Measurements from ENCODE around the gene PUM2. TPM values are rescaled to one million over a fixed set of nuclear protein-coding genes. Genes with fewer than 3 reads are reported as not detected.
"Not testable (repeated sequence)": the region's sequence is repeated elsewhere in the genome, so short reads cannot be mapped to it uniquely, and the experiment has no call there.

PUM2 gene
- total RNA-seq, 1 donor from 2014 or later, result 55.0 TPM

DNA sequence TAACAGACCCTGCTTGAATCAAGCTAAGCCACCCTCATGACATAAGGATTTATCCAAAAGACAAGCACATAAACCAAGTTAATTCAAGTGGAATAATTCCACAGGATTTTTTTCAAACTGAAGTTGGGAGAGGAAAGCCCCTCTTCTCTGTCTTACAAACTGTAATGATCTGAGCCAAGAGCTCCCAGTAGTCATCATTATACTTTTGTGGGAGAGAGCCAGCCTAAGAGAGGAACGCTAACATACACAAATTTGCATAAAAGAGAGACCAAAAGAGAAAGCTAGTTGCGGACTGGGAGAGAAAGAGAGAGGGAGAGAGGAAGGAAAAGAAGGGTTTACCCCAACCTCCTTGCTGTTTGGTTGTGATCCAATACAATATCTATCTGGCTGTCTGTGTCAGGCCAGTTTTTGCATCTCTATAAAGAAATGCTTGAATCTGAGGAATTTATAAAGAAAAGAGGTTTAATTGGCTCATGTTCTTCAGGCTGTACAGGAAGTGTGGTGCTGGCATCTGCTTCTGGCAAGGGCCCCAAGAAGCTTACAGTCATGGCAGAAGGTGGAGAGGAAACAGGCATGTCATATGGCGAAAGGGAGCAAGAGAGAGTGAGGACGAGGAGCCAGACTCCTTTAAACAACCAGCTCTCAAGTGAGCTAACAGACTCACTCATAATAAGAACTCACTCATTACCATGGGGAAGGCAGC is 20.8 kb upstream of the PUM2 start:
- DNase-seq (ENCODE audit: extremely low read depth, low read depth, low spot score), result no peak

DNA sequence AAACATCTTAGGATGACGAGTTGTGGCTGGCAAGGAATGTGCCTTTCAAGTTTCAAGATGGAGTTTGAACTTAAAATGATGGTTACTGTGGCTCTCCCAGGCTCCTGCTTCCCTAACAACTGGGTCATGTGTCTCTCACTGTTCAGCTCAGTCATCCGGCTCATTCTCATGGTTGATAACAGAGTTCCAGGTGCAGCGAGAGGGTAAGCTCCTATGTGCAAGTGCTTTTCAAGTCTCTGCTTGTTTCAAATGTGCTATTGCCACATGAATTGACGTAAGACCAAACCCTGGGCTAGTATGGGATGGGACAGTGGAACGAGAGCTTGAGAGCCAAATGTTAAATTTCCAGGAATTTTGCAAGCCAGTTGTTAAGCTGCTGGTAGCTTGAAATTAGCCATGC is 19.5 kb upstream of the PUM2 start:
- no peak for DNase-seq (ENCODE audit: extremely low read depth, low read depth, low spot score)

DNA sequence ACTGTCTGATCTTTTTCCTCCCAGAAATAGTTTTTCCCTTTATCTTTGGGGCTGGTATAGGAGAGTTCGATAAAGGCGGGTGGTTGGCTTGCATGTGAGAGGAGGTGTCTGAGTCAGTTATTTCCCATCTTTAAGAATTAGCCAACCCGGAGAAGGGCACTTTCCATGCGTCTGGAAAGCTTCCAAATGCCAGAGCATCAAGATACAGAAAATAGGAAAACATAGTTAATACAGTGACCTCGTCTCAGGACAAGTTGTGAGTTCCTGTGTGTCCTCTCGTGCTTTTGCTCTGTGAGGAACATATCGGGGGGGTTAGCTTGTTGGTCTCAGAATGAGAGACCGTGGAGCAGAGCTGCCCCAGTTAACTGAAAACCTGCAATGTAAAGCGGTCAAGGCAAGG is 18.7 kb upstream of the PUM2 start:
- no peak for DNase-seq (ENCODE audit: extremely low read depth, low read depth, low spot score)

DNA sequence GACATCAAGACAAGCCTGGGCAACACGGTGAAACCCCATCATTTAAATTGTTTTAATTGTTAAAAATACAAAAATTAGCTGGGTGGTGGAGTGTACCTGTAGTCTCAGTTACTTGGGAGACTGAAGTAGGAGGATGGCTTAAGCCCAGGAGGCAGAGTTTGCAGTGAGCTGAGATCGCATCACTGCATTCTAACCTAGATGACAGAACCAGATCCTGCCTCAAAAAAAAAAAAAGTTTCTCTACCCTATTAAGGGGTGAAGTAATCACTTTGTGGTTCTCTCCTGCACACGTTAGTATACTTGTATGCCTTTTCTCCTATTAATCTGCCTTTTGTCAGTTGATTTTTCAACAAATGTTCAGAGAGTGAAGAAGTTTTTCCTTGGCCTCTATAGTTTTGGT is 18.1 kb upstream of the PUM2 start:
- DNase-seq (ENCODE audit: extremely low read depth, low read depth, low spot score), result no peak

DNA sequence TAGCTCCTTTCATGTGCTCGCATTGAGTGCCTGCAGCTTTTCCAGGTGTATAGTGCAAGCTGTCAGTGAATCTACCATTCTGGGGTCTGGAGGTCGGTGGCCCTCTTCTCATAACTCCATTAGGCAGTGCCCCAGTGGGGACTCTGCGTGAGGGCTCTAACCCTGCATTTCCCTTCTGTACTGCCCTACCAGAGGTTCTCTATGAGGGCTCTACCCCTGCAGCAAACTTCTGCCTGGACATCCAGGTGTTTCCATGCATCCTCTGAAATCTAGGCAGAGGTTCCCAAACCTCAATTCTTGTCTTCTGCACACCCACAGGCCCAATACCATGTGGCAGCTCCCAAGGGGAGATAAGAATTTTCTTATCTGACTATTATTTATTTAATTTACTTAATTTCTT is 17.3 kb upstream of the PUM2 start:
- not testable (repeated sequence) for DNase-seq (ENCODE audit: extremely low read depth, low read depth, low spot score)

DNA sequence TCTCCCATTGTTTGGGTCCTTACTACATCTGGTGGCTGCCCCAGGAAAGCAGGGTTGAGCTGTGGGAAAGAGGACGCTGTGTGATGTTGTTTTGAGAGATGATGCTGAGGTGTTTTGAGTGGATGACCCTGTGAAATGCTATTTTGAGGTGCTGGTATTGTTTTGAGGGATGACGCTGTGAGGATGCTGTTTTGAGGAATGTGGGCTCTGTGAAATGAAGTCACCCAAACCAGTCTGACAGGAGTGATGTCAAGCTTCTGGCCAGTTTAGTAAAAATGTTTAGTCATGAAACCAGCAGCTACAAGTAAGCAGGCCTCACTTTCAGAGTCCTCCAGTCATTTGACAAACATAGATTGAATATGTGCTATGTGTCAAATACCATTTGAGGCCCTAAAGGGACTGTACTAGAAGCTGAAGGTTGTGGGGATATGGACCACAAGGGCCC is 16.1 kb upstream of the PUM2 start:
- no peak for DNase-seq (ENCODE audit: extremely low read depth, low read depth, low spot score)

DNA sequence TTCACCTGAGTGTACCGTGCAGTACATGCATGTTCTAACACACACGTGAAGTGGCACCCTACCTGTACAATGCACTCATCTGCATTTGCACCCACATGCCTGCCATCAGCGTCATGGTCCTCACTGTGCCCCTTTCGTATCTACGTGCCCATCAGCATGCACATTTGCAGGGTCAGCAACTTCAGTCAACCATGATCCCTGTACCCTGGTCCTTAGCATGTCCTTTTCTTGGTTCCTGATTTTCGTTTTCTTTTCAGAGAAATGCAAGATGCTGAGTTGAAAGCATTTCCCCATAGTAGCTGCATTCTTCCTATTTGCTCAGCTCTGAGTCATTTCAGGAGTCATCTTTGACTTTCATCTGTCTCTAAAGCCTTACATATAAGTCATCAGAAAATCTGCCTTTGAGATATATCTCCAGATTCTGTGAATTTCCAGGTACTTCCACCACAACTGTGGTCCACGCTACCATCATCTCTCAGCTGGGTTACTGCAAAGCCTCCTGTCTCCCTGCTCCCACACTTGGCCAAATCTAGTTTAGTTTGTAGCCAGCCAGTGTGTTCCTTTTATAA is 14.7 kb upstream of the PUM2 start:
- no peak for DNase-seq (ENCODE audit: extremely low read depth, low read depth, low spot score)

DNA sequence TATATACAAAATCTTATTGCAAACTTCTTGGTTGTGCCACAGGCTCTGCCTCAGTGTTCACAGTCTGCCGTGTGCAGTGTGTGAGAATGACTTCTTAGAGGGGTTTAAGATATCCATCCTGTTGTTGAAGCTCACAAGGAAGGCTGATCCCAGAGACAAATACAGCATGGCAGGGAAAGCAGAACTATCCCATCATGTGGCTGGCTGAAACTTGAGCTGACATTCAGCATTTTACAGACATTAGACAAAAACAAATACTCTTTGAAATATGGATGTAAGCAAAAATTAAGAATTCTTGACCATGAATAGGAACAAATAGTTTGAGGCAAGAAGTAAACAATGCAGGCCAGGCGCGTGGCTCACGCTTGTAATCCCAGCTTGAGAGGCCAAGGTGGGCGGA is 12.9 kb upstream of the PUM2 start:
- DNase-seq (ENCODE audit: extremely low read depth, low read depth, low spot score), result no peak

DNA sequence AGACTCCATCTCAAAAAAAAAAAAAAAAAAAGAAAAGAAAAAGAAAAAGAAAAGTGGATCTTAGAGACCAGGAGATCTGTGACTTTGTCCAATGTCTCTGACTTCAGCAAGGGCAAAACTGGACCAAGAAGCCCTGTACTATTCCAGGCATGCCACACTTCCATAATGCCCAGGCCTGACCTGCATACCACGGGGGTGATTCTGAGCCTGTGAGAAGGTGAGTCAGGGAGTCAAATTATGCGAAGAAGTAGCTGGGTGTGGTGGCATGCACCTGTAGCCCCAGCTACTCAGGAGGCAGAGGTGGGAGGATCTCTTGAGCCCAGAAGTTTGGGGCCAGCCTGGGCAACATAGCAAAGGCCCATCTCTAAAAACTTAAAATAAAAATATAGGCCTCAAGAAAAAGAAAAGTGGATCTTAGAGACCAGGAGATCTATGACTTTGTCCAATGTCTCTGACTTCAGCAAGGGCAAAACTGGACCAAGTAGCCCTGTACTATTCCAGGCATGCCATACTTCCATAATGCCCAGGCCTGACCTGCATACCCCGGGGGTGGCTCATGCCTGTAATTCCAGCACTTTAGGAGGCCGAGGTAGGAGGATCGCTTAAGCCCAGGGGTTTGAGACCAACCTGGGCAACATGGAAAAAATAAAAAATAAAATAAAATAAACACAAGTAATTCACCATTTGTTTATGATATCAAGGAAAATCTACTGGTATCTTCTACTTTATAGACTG is 12.2 kb upstream of the PUM2 start:
- DNase-seq (ENCODE audit: extremely low read depth, low read depth, low spot score), result no peak

DNA sequence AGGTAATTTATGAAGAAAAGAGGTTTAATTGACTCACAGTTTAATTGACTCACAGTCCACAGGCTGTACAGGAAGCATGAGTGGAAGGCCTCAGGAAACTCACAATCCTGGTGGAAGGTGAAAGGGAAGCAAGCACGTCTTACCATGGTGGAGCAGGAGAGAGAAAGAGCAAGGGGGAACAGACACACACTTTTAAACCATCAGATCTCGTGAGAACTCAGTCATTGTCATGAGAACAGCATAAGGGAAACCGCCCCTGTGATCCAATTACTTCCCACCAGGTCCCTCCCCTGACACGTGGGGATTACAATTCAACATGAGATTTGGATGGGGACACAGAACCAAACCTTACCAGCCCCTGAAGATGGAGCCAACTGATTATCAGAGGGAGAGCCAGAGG is 11.2 kb upstream of the PUM2 start:
- no peak for DNase-seq (ENCODE audit: extremely low read depth, low read depth, low spot score)

DNA sequence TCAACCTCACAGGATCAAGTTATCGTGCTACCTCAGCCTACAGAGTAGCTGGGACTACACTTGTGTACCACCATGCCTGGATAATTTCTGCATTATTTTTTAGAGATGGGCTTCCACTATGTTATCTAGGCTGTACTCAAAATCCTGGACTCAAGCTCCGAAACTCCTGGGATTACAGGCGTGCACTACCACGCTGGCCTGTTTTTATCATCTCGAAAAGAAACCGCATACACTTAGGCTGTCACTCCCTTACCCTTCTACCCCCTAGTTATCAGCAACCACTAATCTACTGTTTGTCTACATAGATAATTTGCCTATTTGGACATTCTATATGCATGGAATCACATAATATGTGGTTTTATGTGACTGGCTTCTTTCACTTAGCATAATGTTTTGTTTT is 8.5 kb upstream of the PUM2 start:
- DNase-seq (ENCODE audit: extremely low read depth, low read depth, low spot score), result no peak

DNA sequence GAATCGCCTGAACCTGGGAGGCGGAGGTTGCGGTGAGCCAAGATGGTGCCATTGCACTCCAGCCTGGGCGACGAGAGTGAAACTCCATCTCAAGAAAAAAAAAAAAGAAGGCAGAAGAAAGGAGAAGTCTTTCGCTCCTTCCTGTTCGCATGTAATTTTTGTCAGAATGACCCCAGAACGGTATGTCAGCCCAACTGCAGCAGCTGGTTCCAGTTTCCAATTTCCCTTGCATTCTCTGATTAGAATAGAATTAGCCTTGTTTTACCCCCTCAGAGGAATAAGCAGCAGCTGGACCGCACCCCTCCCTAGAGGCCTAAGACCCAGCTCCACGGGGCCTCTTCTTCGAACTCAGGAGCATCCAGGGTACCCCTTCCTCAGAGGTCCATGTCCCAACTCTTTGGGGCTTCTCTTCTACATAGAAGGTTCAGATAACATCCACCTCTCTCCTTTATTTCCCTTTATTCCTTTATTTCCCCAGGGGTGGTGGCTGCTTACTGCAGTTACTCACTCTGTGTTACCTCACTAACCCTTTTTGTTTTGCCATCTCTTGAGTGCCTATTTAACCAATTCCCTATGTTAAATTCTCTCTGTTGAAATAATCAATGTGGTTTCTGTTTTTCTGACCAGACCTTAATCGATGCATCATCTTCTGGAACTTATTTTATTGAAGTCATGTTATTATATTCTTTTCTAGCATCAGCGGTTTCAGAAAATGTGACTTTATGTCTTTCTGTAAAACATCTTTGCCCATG is 7.2 kb upstream of the PUM2 start:
- no peak for DNase-seq (ENCODE audit: extremely low read depth, low read depth, low spot score)

DNA sequence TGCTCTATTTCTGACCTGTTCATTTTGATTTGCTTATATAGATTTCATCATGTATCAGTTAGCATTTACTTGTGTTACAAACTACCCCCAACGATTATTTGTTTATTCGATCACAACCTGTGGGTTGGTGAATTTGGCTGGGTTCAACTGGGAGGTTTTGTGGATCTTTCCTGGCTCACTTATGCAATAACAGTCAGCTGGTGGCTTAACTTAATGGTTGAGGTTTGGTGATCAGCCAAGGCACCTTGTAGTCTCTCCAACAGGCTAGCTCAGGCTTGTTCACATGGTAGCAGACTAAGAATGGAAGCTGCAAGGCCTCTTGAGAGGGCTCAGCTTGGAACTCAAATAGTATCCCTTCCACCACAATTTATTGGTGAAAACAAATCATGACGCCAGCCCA is 5.4 kb upstream of the PUM2 start:
- DNase-seq (ENCODE audit: extremely low read depth, low read depth, low spot score), result no peak

DNA sequence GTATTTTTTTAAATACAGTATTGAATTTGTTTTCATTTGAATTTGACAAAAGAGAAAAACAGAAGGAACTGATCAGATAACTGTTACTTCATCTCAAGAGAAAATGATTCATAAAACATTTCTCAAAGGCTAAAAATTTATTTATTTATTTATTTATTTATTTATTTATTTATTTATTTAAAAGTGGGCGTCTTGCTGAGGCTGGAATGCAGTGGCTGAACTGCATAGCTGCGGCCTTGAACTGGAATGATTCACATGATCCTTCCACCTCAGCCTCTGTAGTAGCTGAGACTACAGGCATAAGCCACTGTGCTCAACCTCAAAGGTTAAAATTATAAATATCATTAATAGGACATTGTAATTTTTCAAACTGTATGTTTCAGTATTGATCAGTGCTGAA is 4.5 kb upstream of the PUM2 start:
- no peak for DNase-seq (ENCODE audit: extremely low read depth, low read depth, low spot score)

DNA sequence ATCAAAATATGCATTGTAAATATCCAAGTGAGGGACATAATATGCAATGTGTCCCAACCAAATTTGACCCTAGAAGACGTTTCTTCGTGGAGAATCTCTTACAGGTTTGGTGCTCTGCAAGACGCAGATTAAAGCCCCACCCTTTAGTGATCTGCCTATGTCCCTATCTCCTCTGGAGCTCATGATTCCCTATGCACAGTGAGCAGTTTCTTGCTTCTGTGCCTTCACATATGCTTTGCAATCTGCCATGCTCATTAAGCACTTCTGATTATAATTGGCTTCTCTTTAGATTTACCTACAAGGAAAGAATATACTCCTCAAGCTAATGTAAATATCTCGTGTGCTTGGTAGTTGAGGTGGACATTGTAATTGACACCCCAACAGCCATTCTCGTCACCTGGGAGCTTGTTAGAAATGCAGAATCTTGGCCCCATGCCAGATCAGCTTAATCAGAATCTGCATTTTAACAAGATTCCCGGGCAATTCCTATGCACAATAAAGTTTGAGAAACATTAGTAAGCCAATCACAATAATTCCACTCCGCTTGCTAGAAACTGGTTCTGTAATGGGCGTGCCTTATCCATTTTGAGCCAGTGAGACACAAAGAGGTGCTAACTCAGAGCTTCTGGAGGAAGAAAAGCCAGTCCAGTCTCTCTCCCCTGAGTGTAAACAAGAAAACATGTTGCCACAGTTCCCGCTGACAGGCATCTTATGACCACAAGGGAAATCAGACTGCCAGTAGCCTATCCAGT is 2.8 kb upstream of the PUM2 start:
- DNase-seq (ENCODE audit: extremely low read depth, low read depth, low spot score), result no peak

DNA sequence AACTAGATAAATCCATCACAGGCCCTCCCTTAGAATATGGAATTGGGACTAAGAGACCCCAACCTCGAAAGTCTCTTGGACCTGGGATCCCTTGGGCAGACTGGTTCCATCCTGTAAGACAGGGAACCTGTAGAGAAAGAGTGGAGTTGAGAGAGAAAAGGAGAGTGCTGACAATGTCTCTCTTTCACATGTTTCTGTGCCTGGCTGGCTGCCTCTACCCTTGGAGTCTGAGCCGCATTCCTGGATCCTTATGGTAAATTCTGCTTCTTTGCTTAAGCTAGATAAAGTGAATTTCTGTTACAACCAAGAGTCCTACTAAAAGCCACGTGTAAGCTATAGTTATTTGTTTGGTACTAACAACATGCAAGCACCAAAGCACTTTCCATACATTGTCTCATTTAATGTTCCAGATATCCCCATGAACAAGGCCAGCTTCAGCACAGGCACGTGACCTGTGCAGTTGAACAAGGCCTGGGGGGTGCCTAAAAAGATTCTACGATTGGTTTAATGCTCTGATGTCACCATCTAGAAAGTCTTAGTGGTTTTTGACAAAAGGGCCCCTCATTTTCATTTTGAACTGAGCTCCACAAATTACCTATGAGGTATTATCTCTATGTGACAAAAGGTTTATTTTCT is 2.1 kb upstream of the PUM2 start:
- DNase-seq (ENCODE audit: extremely low read depth, low read depth, low spot score), result no peak

DNA sequence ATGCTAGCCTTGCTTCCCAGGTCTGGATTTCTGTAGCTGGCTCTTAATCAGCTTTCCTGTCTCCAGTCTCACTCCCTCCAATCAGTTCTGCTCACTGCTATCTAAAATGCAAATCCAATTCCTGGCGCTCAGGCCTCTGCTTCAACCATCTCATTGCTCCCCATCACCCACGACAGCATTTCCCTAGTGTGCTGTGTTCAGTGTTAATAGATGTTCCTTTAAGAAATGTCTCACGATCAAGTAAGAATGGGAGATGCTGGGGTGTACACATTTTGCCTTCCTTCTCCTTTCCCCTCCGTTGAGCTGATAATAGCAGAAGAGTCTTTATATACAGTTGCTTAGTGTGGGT is 1.6 kb upstream of the PUM2 start:
- DNase-seq (ENCODE audit: extremely low read depth, low read depth, low spot score), result no peak

DNA sequence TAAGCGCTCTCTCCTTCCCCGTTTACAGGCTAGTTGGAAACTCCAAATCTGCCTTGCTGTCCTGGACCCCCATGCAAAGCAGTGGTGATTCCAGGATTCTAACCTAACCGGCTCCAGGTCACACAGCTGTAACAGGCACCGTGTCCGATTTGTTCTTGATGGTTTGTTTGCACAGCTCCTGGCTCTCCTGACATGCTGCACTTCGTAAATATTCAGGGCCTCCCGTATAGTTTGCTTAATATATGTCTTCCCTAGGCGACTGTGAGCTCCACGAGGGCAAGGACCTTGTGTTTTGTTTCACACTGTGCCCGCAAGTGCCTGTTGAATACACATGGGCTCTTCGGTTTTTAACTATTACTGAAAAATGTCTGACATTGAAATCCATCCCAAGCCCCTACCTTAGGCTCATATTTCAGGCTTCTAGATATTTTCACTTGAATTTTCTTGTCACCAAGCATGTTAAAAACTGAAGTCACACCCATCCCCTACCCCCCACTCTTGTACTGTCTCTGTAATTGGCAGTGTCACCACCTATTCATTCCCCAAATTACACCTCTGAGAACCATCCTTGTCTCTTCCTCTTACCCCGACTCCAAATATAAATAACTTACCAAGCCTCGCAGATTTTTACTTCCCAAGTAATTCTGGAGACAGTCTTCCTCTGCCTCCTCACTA is 1.0 kb upstream of the PUM2 start:
- DNase-seq (ENCODE audit: extremely low read depth, low read depth, low spot score), result no peak

DNA sequence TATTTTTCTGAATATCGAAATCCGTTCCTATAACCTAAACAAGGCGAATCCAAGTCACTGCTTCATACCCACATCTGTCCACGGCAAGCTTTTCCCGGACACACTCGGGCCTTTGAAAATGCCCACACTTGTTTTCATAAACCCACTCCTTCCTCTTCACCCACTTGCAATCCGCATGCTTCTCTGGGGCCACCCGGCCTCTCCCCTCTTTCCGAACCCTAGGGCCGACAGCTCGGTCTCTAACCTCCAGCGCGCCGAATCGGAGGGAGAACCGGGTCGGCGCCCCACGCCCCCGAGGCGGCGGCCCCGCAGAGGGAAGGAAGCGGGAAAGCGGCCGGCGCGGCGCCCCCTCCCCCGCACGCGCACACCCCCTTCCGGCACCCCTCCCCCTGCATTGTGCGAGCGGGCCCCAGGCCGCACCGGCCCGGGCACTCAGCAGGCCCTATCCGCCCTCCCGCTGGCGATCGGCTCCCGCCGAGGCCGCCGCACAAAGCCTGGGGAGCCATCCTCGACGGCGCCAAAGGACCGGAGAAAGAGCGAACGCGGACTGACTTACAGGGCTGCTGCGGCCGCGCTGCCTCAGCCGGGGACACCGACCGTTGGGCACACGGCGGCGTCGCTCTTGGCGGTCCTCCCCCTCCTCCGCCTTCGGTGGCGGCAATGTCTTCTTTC is 467 bp downstream of the PUM2 start:
- DNase-seq (ENCODE audit: extremely low read depth, low read depth, low spot score), result no peak

All from glomerular endothelial cell (primary cell).